H9 (cell line): ENCODE measurements around the gene RPS23. TPM values are rescaled to one million over a fixed set of nuclear protein-coding genes. Genes with fewer than 3 reads are reported as not detected.

ENCODE experiments used
- DNase-seq: peaks from one replicate; pipeline ENCODE4 v3.0.0-alpha.2; 2017
- H2AFZ ChIP-seq: one replicate; pipeline ENCODE4 v1.6.1; 2013; ENCODE audit warnings: mild to moderate bottlenecking, low read length, control low read depth, moderate library complexity
- H2AK5ac ChIP-seq: 2 replicates; pipeline ENCODE4 v1.6.1; 2013; ENCODE audit warnings: low read length, control low read depth, mixed read lengths; ENCODE audit not compliant: insufficient read length
- H2BK120ac ChIP-seq: one replicate; pipeline ENCODE4 v1.6.1; 2013; ENCODE audit warnings: low read depth, mild to moderate bottlenecking, low read length, control low read depth, inconsistent platforms; ENCODE audit not compliant: poor library complexity, severe bottlenecking
- H2BK12ac ChIP-seq: 2 replicates; pipeline ENCODE4 v1.6.1; 2013; ENCODE audit warnings: low read length, control low read depth, mixed read lengths, low read depth; ENCODE audit not compliant: insufficient read length
- H2BK15ac ChIP-seq: 2 replicates; pipeline ENCODE4 v1.6.1; 2013; ENCODE audit warnings: low read depth, low read length, control low read depth
- H2BK20ac ChIP-seq: one replicate; pipeline ENCODE4 v1.6.1; 2013; ENCODE audit warnings: low read depth, mild to moderate bottlenecking, low read length, control low read depth, inconsistent platforms; ENCODE audit not compliant: poor library complexity, severe bottlenecking
- H2BK5ac ChIP-seq: 2 replicates; pipeline ENCODE4 v1.6.1; 2013; ENCODE audit warnings: low read length, control low read depth, mixed read lengths; ENCODE audit not compliant: insufficient read length
- H3K14ac ChIP-seq: 2 replicates; pipeline ENCODE4 v1.6.1; 2013; ENCODE audit warnings: low read length, control low read depth; ENCODE audit not compliant: insufficient read depth
- H3K18ac ChIP-seq: 2 replicates; pipeline ENCODE4 v1.6.1; 2013; ENCODE audit warnings: low read depth, mild to moderate bottlenecking, mixed read lengths, low read length, control low read depth; ENCODE audit not compliant: insufficient read length
- H3K23ac ChIP-seq: 2 replicates; pipeline ENCODE4 v1.6.1; 2013; ENCODE audit warnings: low read length, control low read depth, mixed read lengths, low read depth; ENCODE audit not compliant: insufficient read length
- H3K23me2 ChIP-seq: 2 replicates; pipeline ENCODE4 v1.6.1; 2013; ENCODE audit warnings: low read depth, mild to moderate bottlenecking, mixed read lengths, low read length, control low read depth; ENCODE audit not compliant: insufficient read length, poor library complexity, severe bottlenecking
- H3K27ac ChIP-seq: 2 replicates; pipeline ENCODE4 v1.5.1; 2013; ENCODE audit warnings: low read length, control low read depth, mixed read lengths, low read depth; ENCODE audit not compliant: insufficient read length
- H3K27me3 ChIP-seq: 2 replicates; pipeline ENCODE4 v1.6.1; 2013; ENCODE audit warnings: low read length, control low read depth, inconsistent platforms; ENCODE audit not compliant: insufficient read depth
- H3K4ac ChIP-seq: 2 replicates; pipeline ENCODE4 v1.6.1; 2013; ENCODE audit warnings: low read depth, mild to moderate bottlenecking, control low read depth, inconsistent platforms, low read length, moderate library complexity
- H3K4me1 ChIP-seq: 2 replicates; pipeline ENCODE4 v1.6.1; 2013; ENCODE audit warnings: low read length, control low read depth, inconsistent platforms; ENCODE audit not compliant: insufficient read depth
- H3K4me2 ChIP-seq: 2 replicates; pipeline ENCODE4 v1.6.1; 2013; ENCODE audit warnings: low read length, control low read depth, mixed read lengths; ENCODE audit not compliant: insufficient read length, insufficient read depth
- H3K56ac ChIP-seq: 2 replicates; pipeline ENCODE4 v1.6.1; 2013; ENCODE audit warnings: low read depth, mild to moderate bottlenecking, mixed read lengths, low read length, control low read depth; ENCODE audit not compliant: insufficient read length
- H3K79me1 ChIP-seq: 2 replicates; pipeline ENCODE4 v1.6.1; 2013; ENCODE audit warnings: low read depth, mild to moderate bottlenecking, moderate library complexity, low read length, control low read depth, inconsistent platforms; ENCODE audit not compliant: insufficient read depth, poor library complexity, severe bottlenecking
- H3K79me2 ChIP-seq: 2 replicates; pipeline ENCODE4 v1.6.1; 2013; ENCODE audit warnings: low read length, control low read depth, inconsistent platforms; ENCODE audit not compliant: insufficient read depth
- H3K9ac ChIP-seq: 2 replicates; pipeline ENCODE4 v1.6.1; 2013; ENCODE audit warnings: low read length, control low read depth, mixed read lengths; ENCODE audit not compliant: insufficient read length; ENCODE audit errors: extremely low read depth
- H3K9me3 ChIP-seq: one replicate; pipeline ENCODE4 v1.6.1; 2013; ENCODE audit warnings: low read depth, low read length, inconsistent platforms; ENCODE audit not compliant: control insufficient read depth
- H3T11ph ChIP-seq: one replicate; pipeline ENCODE4 v1.6.1; 2013; ENCODE audit warnings: mild to moderate bottlenecking, low read length, control low read depth, inconsistent platforms
- H4K20me1 ChIP-seq: one replicate; pipeline ENCODE4 v1.6.1; 2013; ENCODE audit not compliant: control insufficient read depth, insufficient read length, insufficient read depth
- H4K5ac ChIP-seq: 2 replicates; pipeline ENCODE4 v1.6.1; 2013; ENCODE audit warnings: low read depth, mild to moderate bottlenecking, mixed read lengths, low read length, control low read depth; ENCODE audit not compliant: insufficient read length
- H4K8ac ChIP-seq: replicated peaks from 2 replicates; pipeline ENCODE4 v1.6.1; 2013; ENCODE audit warnings: low read length, control low read depth, mixed read lengths, low read depth; ENCODE audit not compliant: insufficient read length
- H4K91ac ChIP-seq: 2 replicates; pipeline ENCODE4 v1.6.1; 2013; ENCODE audit warnings: low read depth, mild to moderate bottlenecking, moderate library complexity, mixed read lengths, low read length, control low read depth; ENCODE audit not compliant: insufficient read length
- H3K27ac Mint-ChIP-seq, 3 experiments: 2 replicates in 2 of 3; 3 replicates in 1 of 3; pipeline ENCODE4 v1.8.0; 2020 to 2021; ENCODE audit warnings: mixed read lengths in 3 of 3, mild to moderate bottlenecking in 1 of 3, moderate library complexity in 1 of 3
- H3K27me3 Mint-ChIP-seq: 2 replicates; pipeline ENCODE4 v1.8.0; 2021; ENCODE audit warnings: low read depth, mild to moderate bottlenecking, moderate library complexity, mixed read lengths
- H3K36me3 Mint-ChIP-seq, 3 experiments: 2 replicates in 2 of 3; 3 replicates in 1 of 3; pipeline ENCODE4 v1.8.0; 2020 to 2021; ENCODE audit warnings: low read depth in 3 of 3, mixed read lengths in 3 of 3; ENCODE audit not compliant: insufficient read depth in 1 of 3
- H3K4me1 Mint-ChIP-seq, 2 experiments: 2 replicates each; pipeline ENCODE4 v1.8.0; 2020; ENCODE audit warnings: mixed read lengths in 2 of 2
- H3K4me3 Mint-ChIP-seq, 2 experiments: 2 replicates in 1 of 2; 3 replicates in 1 of 2; pipeline ENCODE4 v1.8.0; 2020 to 2021; ENCODE audit warnings: mild to moderate bottlenecking in 2 of 2, mixed read lengths in 2 of 2, moderate library complexity in 1 of 2
- H3K9me3 Mint-ChIP-seq, 2 experiments: 2 replicates in 1 of 2; 3 replicates in 1 of 2; pipeline ENCODE4 v1.8.0; 2020; ENCODE audit warnings: mild to moderate bottlenecking in 2 of 2, mixed read lengths in 2 of 2, moderate library complexity in 1 of 2
- WGBS: extraction: QIAGEN DNeasy Blood & Tissue Kit; methylation state at CpG from one replicate; pipeline ENCODE4 v1.1.7; 2013; ENCODE audit warnings: missing lambda C conversion rate, low lambda C conversion rate, mixed read lengths; ENCODE audit not compliant: insufficient read length; ENCODE audit errors: extremely low coverage; 5-methylcytosine and 5-hydroxymethylcytosine counted together
- total RNA-seq: library from RNA; stranded (reverse); gene quantifications from 2 replicates; pipeline ENCODE4 v1.2.1, GENCODE V29; 2021
- TF ChIP-seq, protein P1 (sequence below): fragments of 200-600 bp; sonication (generic); conservative IDR thresholded peaks from 3 replicates; pipeline ENCODE4 v1.8.0; 2021; ENCODE audit warnings: antibody characterized with exemption, mild to moderate bottlenecking

Gene RPS23
- total RNA-seq, 1 experiment from 2014 or later, result 2,916 TPM

DNA sequence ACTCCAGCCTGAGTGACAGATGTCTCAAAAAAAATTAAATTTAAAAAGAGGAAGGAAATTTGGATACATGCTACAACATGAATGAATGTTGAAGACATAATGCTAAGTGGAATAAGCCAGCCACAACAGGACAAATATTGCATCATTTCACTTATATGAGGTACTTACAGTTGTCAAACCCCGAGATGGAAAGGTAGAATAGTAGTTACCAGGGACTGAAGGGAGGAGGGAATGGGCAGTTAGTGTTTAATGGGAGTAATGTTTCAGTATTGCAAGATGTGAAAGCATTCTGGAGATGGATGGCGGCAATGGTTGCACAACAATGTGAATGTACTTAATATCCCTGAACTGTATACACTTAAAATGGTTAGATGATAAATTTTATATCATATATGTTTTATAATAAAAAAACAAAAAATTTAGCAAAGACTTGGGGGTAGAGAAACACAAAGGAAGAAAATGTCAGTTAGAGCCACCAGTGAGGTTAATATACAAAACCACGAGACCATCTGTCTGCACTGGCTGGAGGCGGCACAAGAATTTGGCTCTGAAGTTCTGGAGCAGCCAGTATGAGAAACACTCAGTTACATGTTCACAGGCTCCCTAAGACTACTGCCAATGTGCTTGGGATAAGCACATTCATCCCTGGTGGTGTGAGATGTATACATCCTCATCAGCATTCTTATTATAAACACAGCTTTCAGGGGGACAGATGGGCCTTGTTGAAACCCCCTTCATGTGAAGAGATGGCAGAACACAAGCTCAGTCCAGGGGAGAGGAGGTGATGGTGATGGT lies 37.0 kb upstream of the RPS23 start:
- Histone ChIP-seq H2BK20ac (no peak overlapping the region), H2BK12ac (no peak overlapping the region), H3K9ac (no peak overlapping the region), H3K14ac (no peak overlapping the region), H3K4me1 (no peaks in the 10 kb centered on the region; the same call in 1 of the 2 replicates), H3K9me3 (no peaks in the 10 kb centered on the region), H3K56ac (no peak overlapping the region), H2AFZ (no peak overlapping the region), H2BK120ac (no peak overlapping the region), H3K23me2 (no peaks in the 10 kb centered on the region), H3K27me3 (no peaks in the 10 kb centered on the region), H3K4ac (no peak overlapping the region), H3T11ph (no peak overlapping the region), H3K4me2 (no peak overlapping the region), H2AK5ac (no peak overlapping the region), H3K27ac (no peak overlapping the region), H3K79me2 (no peaks in the 10 kb centered on the region), H4K5ac (no peak overlapping the region), H4K20me1 (no peaks in the 10 kb centered on the region), H3K79me1 (no peaks in the 10 kb centered on the region), H3K18ac (no peak overlapping the region), H2BK5ac (no peak overlapping the region), H3K23ac (no peak overlapping the region), H4K8ac (no peak overlapping the region), H2BK15ac (no peak overlapping the region), H4K91ac (no peak overlapping the region)
- peaks cover 10 to 22% of the 10 kb centered on the region in 2 experiments for H3K4me1 Mint-ChIP-seq
- H3K27ac Mint-ChIP-seq, result no peak overlapping the region
- H3K36me3 Mint-ChIP-seq, result no peaks in the 10 kb centered on the region
- no peak for DNase-seq
- no CpG with 5 or more reads among the region's 4 CpGs for WGBS
- no peaks in the 10 kb centered on the region for H3K27me3 Mint-ChIP-seq
- TF ChIP-seq, protein P1, sequence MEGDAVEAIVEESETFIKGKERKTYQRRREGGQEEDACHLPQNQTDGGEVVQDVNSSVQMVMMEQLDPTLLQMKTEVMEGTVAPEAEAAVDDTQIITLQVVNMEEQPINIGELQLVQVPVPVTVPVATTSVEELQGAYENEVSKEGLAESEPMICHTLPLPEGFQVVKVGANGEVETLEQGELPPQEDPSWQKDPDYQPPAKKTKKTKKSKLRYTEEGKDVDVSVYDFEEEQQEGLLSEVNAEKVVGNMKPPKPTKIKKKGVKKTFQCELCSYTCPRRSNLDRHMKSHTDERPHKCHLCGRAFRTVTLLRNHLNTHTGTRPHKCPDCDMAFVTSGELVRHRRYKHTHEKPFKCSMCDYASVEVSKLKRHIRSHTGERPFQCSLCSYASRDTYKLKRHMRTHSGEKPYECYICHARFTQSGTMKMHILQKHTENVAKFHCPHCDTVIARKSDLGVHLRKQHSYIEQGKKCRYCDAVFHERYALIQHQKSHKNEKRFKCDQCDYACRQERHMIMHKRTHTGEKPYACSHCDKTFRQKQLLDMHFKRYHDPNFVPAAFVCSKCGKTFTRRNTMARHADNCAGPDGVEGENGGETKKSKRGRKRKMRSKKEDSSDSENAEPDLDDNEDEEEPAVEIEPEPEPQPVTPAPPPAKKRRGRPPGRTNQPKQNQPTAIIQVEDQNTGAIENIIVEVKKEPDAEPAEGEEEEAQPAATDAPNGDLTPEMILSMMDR, result no peak
- no peaks in the 10 kb centered on the region for H3K9me3 Mint-ChIP-seq
- no peak overlapping the region for H3K4me3 Mint-ChIP-seq
